Right cardiac atrium (tissue), 5 donors: ENCODE results near the gene IL22. TPM values are rescaled to one million over a fixed set of nuclear protein-coding genes. Genes with fewer than 3 reads are reported as not detected.

Source experiments
- ATAC-seq, 2 donors: fragments of 200-7000 bp; cut with Tn5 transposase; one replicate each; pipeline versions ENCODE4 v1.8.0 to v1.9.1; 2020; ENCODE audit warnings: moderate library complexity in 2 of 2, mild to moderate bottlenecking in 1 of 2
- DNase-seq, 3 donors: peaks; one replicate each; pipeline ENCODE4 v3.0.0-alpha.2; 2020
- H3K27ac ChIP-seq: one replicate; pipeline ENCODE4 v1.5.1; 2013; ENCODE audit warnings: mild to moderate bottlenecking, low read length, control low read depth, moderate library complexity
- H3K27me3 ChIP-seq: one replicate; pipeline ENCODE4 v1.6.1; 2013; ENCODE audit not compliant: control insufficient read depth, insufficient read depth
- H3K4me1 ChIP-seq: one replicate; pipeline ENCODE4 v1.6.1; 2013; ENCODE audit warnings: low read length; ENCODE audit not compliant: control insufficient read depth, insufficient read depth
- H3K4me3 ChIP-seq: one replicate; pipeline ENCODE4 v1.5.1; 2013; ENCODE audit warnings: low read length, control low read depth
- H3K9me3 ChIP-seq: one replicate; pipeline ENCODE4 v1.6.1; 2013; ENCODE audit warnings: low read length; ENCODE audit not compliant: control insufficient read depth
- WGBS: extraction: QIAGEN DNeasy Blood & Tissue Kit; methylation state at CpG from one replicate; pipeline ENCODE4 v1.1.7; 2013; 5-methylcytosine and 5-hydroxymethylcytosine counted together
- intact Hi-C, 4 donors: fragments of 100-400 bp; cut with DNase I; formaldehyde crosslinking; loops; one replicate each; pipeline versions ENCODE4 v1.11.0 to v1.14.0; 2022 to 2023
- polyA plus RNA-seq: library from polyadenylated mRNA; stranded (reverse); fragments of 200-250 nt; gene quantifications from one replicate; pipeline ENCODE4 v1.2.3, GENCODE V29; 2013
- total RNA-seq, 4 donors: library from RNA; stranded (reverse); fragmentation: NEBNext Ultra II Directional; extraction: Animal tissue kit (Norgen Biotek cat#: 25700); gene quantifications; one replicate each; pipeline ENCODE4 v1.2.1, GENCODE V29; 2021
- donor health status: healthy with polysubstance abuse.
- donor health status: DM: no; HTN: yes; CAD: no.
- donor health status: DM: no; HTN: no; CAD: no.
- donor health status: DM: no; HTN: yes; CAD: no; lungs with severe emphysema.
- donor health status: DM: yes; HTN: yes; CAD: no.

Gene IL22
- total and polyA plus RNA-seq, 5 donors: not detected

DNA sequence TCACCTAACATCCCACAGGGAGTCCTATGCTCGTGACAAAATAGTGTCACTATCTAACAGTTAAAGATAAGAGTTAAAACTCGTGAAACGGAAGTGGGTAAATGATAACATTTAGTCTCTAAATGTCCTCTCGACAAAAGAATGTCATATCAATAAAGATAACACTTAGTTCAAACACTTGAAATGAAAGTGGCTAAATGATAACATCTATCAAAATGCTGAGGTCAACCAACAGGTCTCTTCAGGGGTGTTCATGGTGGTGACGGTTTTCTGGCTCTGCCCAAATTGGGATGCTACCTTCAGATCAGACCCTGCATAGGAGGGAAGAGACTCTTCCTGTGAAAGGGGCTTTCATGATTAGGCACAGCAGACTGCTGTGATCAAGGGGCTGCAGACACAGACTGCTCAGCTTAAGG is 49.9 kb downstream of the IL22 start:
- peaks cover 4% of the 10 kb centered on the region for H3K27me3 ChIP-seq
- no peak for ATAC-seq
- intact Hi-C loops: no loop called here
- DNase-seq: no peak
- H3K9me3 ChIP-seq: no peaks in the 10 kb centered on the region
- H3K27ac ChIP-seq: no peak overlapping the region
- H3K4me3 ChIP-seq: no peak overlapping the region
- WGBS: 21% methylated on average over 5 of the region's 5 CpGs
- no peaks in the 10 kb centered on the region for H3K4me1 ChIP-seq

DNA sequence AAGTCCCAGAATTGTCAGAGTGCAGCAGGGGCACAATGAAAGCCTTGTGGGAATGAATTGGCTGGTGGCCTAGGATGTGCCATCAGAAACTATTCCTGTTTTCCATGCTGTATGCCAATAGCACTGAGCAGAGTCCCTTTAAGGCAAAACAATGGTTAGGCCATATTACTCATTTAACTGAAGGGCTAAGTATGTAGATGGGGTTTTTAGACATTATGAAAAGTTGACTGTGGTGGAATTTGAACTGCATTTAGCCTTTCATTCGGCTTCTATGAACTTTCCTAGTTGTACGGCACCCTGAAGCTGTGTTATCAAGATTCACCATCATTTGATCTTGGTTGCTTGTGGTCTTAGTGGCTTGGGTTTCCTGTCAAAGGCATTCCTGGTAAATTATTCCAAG is 52.5 kb downstream of the IL22 start:
- H3K4me3 ChIP-seq: no peak overlapping the region

DNA sequence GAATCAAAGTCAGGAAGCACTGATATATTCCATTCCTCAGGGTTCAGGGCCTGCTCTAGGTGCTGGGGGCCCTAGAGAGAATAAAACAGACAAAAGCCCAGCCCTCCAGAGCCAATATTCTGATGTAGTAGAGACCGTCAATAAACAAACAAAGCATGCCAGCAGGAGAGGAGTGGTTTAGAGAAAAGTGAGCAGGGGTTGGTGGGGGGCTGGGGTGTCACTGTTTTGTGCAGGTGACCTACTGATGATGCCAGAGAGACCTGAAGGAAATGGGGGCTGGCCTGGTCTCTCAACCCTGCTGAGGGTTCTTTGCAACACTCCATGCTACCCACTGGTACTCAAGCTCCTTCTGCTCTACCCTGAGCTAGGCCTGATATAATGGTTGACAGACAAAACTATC is 54.3 kb downstream of the IL22 start:
- intact Hi-C loops: no loop called here
- no peak for DNase-seq
- no peak overlapping the region for H3K4me3 ChIP-seq
- no peaks in the 10 kb centered on the region for H3K9me3 ChIP-seq
- H3K4me1 ChIP-seq: no peaks in the 10 kb centered on the region
- ATAC-seq: no peak
- H3K27me3 ChIP-seq: no peaks in the 10 kb centered on the region
- 94% methylated on average over 1 of the region's 1 CpG for WGBS
- H3K27ac ChIP-seq: no peak overlapping the region

More for the DNA sequence above, 52.5 kb downstream of the IL22 start:
- Histone ChIP-seq H3K4me1 (no peaks in the 10 kb centered on the region), H3K27me3 (no peaks in the 10 kb centered on the region), H3K27ac (no peak overlapping the region), H3K9me3 (no peaks in the 10 kb centered on the region)
- DNase-seq (no peak), ATAC-seq (no peak)
- intact Hi-C loops: no loop called here
- WGBS: 72% methylated on average over 2 of the region's 2 CpGs

DNA sequence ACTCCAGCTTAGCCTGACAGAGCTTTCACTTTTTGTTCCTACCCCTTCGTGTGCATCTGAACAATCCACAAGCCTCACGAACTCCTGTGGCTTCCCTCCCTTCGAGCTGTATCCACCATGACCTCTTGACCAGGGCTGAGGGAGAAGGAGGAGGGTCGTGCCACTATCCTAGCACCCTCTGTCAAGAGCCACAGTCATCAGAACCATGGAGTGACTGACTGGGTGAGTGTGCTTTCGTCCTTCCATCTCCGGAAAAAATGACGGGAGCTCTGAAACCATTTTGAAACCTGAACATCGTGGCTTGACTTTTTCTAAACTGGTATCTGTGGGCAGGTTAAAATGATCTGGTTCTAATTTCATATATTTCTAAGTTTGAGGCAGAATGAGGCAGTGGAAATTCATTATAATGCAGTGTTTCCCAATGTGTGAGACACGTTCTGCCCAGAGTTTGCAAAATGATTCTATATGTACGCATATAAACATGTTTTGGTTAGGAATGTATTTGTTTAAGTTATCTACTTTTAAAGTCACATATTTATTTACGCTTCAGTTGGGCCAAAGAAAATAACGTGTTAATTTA is 54.8 kb downstream of the IL22 start:
- Histone ChIP-seq H3K4me1 (no peaks in the 10 kb centered on the region), H3K27ac (no peak overlapping the region), H3K4me3 (no peak overlapping the region), H3K9me3 (no peaks in the 10 kb centered on the region), H3K27me3 (no peaks in the 10 kb centered on the region)
- DNase-seq (no peak), ATAC-seq (no peak)
- WGBS: 72% methylated on average over 12 of the region's 12 CpGs
- intact Hi-C loops: no loop called here

Other genes starting within 250 kb of the IL22 start
- gene IFNG, start 93.9 kb downstream of the IL22 start, total RNA-seq: not detected
- not detected for gene IFNG, start 93.9 kb downstream of the IL22 start, polyA plus RNA-seq
- gene IL26, start 27.8 kb downstream of the IL22 start, total RNA-seq: not detected
- not detected for gene IL26, start 27.8 kb downstream of the IL22 start, polyA plus RNA-seq
- gene MDM1, start 78.8 kb upstream of the IL22 start, total RNA-seq: 10 to 100 TPM in 3 of 4 donors, 1 to 10 TPM in 1; 8.8 to 14.6 (median 11.8) TPM
- 8.6 TPM for gene MDM1, start 78.8 kb upstream of the IL22 start, polyA plus RNA-seq